ENCODE measurements around the gene NAA16. TPM values are rescaled to one million over a fixed set of nuclear protein-coding genes. Genes with fewer than 3 reads are reported as not detected.

NAA16 gene
- total and polyA plus RNA-seq, 9 of the 15 experiments (the other 6 are each of a cell fraction or from before 2014, with no cell fraction given) = 3.7 to 18.2 (median 12.0) TPM

DNA sequence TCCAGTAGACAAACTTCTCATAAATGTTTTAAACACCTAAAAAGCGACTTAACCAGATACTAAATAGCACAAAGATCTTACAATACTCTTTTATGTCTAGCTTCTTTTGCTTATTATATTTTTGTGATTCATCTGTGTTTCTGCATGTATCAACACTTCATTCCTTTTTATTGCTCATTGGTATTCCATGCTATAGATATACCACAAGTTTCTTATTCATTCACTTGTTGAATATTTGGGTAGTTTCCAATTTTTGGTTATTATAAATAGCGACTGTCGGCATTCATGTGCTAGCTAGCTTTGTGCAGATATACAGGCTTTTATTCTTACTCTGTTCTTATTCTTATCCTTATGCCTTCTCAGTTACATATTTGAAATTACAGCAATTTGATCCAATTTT lies 96.3 kb downstream of the NAA16 start:
- in situ Hi-C loops (cut with MboI) = loop anchor here (25.0 kb wide), 1 partner anchor 705 kb away; no protein-coding TSS in a partner anchor
- Histone ChIP-seq H4K20me1 (replicated peaks; ENCODE audit: control insufficient read depth, insufficient read depth, low read length) (no peaks in the 10 kb centered on the region), H3K9me1 (ENCODE audit: control insufficient read depth, insufficient read depth, low read length) (no peaks in the 10 kb centered on the region), H3K79me2 (ENCODE audit: control insufficient read depth, insufficient read depth, low read length) (no peaks in the 10 kb centered on the region), H3K9me3 (replicated peaks; ENCODE audit: control insufficient read depth, insufficient read depth, low read depth, low read length) (no peaks in the 10 kb centered on the region), H3K4me2 (ENCODE audit: insufficient read depth, low read length) (no peak overlapping the region), H3K27me3 (ENCODE audit: control insufficient read depth in 2 of 2, insufficient read depth in 2 of 2, low read length in 2 of 2) (no peaks in the 10 kb centered on the region; a peak in 1 of 5 replicates), H3K27ac (ENCODE audit: extremely low read depth, low read depth, low read length) (no peak overlapping the region), H3K9ac (ENCODE audit: insufficient read depth in 1 of 2, low read depth in 2 of 2, low read length in 2 of 2) (no peak overlapping the region), H3K4me1 (replicated peaks in 1 of 2; ENCODE audit: control insufficient read depth in 2 of 2, insufficient read depth in 2 of 2, low read length in 2 of 2) (peaks cover 0 to 7% of the 10 kb centered on the region in 2 experiments; a peak in 4 of 5 replicates), H3K4me3 (no peak overlapping the region), H2AFZ (ENCODE audit: low read depth, low read length) (no peak overlapping the region), H3K36me3 (ENCODE audit: control insufficient read depth, insufficient read depth, low read length) (no peaks in the 10 kb centered on the region)
- CTCF ChIA-PET (ENCODE audit: low intra/inter-chr PET ratio) = no interaction called here
- no peak for DNase-seq (ENCODE audit: extremely low read depth in 1 of 4, low spot score in 3 of 4)
- WGBS (ENCODE audit: insufficient coverage, low coverage, missing lambda C conversion rate) = 3% methylated on average over 3 of the region's 3 CpGs
- no TSS peak for BruUV-seq (replicated peaks)
- POLR2A ChIA-PET = no interaction called here
- no peak for ATAC-seq
- intact Hi-C loops (cut with micrococcal nuclease) = no loop called here
- FAIRE-seq = no peak
- TF ChIP-seq ZKSCAN3 (CRISPR knock-in tag; IDR thresholded peaks at IDR 0.05) = no peak
- no peak for TF ChIP-seq NFE2L1 (tag; IDR thresholded peaks at IDR 0.05; ENCODE audit: borderline replicate concordance, low read depth)
- TF ChIP-seq, protein P1, sequence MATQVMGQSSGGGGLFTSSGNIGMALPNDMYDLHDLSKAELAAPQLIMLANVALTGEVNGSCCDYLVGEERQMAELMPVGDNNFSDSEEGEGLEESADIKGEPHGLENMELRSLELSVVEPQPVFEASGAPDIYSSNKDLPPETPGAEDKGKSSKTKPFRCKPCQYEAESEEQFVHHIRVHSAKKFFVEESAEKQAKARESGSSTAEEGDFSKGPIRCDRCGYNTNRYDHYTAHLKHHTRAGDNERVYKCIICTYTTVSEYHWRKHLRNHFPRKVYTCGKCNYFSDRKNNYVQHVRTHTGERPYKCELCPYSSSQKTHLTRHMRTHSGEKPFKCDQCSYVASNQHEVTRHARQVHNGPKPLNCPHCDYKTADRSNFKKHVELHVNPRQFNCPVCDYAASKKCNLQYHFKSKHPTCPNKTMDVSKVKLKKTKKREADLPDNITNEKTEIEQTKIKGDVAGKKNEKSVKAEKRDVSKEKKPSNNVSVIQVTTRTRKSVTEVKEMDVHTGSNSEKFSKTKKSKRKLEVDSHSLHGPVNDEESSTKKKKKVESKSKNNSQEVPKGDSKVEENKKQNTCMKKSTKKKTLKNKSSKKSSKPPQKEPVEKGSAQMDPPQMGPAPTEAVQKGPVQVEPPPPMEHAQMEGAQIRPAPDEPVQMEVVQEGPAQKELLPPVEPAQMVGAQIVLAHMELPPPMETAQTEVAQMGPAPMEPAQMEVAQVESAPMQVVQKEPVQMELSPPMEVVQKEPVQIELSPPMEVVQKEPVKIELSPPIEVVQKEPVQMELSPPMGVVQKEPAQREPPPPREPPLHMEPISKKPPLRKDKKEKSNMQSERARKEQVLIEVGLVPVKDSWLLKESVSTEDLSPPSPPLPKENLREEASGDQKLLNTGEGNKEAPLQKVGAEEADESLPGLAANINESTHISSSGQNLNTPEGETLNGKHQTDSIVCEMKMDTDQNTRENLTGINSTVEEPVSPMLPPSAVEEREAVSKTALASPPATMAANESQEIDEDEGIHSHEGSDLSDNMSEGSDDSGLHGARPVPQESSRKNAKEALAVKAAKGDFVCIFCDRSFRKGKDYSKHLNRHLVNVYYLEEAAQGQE (IDR thresholded peaks at IDR 0.05; ENCODE audit: borderline replicate concordance) = no peak
- TF ChIP-seq, protein P1 (CRISPR knock-in tag; IDR thresholded peaks at IDR 0.05; ENCODE audit: low read depth) = no peak
- TF ChIP-seq, protein P2, sequence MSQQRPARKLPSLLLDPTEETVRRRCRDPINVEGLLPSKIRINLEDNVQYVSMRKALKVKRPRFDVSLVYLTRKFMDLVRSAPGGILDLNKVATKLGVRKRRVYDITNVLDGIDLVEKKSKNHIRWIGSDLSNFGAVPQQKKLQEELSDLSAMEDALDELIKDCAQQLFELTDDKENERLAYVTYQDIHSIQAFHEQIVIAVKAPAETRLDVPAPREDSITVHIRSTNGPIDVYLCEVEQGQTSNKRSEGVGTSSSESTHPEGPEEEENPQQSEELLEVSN (IDR thresholded peaks at IDR 0.05; ENCODE audit: borderline replicate concordance in 1 of 2, extremely low read depth in 1 of 2, insufficient read depth in 1 of 2, insufficient read length in 1 of 2, low read depth in 1 of 2, low read length in 1 of 2, poor library complexity in 1 of 2, severe bottlenecking in 1 of 2) = no peak
- no peak for TF ChIP-seq XRCC4 (IDR thresholded peaks at IDR 0.05; ENCODE audit: extremely low read depth, insufficient read depth, insufficient read length)
- no peak for TF ChIP-seq ZNF133 (CRISPR knock-in tag; IDR thresholded peaks at IDR 0.05)
- TF ChIP-seq PTTG1 (tag; IDR thresholded peaks at IDR 0.05; ENCODE audit: low read depth) = no peak
- no peak for TF ChIP-seq SRSF1 (IDR thresholded peaks at IDR 0.05; ENCODE audit: low read depth, low read length)
- no peak for TF ChIP-seq SREBF1 (IDR thresholded peaks at IDR 0.05; ENCODE audit: borderline replicate concordance, low read depth, low read length)
- no peak for TF ChIP-seq HNRNPL (IDR thresholded peaks at IDR 0.05; ENCODE audit: low read depth, low read length)
- TF ChIP-seq SRSF3 (IDR thresholded peaks at IDR 0.05; ENCODE audit: insufficient read depth, low read length) = no peak
- TF ChIP-seq MYNN (IDR thresholded peaks at IDR 0.05) = no peak
- no peak for TF ChIP-seq MYNN (CRISPR knock-in tag; IDR thresholded peaks at IDR 0.05)
- TF ChIP-seq ZNF282 (CRISPR knock-in tag; IDR thresholded peaks at IDR 0.05) = no peak
